Right renal cortex interstitium (tissue), 3 donors: ENCODE results near the gene ABHD17C. TPM values are rescaled to one million over a fixed set of nuclear protein-coding genes. Genes with fewer than 3 reads are reported as not detected.
"Not testable (repeated sequence)": the region's sequence is repeated elsewhere in the genome, so short reads cannot be mapped to it uniquely, and the experiment has no call there.

Source experiments
- DNase-seq, 3 donors: peaks; one replicate each; pipeline ENCODE4 v3.0.0-alpha.2; 2013; ENCODE audit warnings: low read depth in 3 of 3, low spot score in 2 of 3
- polyA plus RNA-seq, 3 donors: library from polyadenylated mRNA; unstranded; fragments of 120-200 nt; gene quantifications; one replicate each; pipeline ENCODE4 v1.2.1, GENCODE V29; 2013; ENCODE audit not compliant: insufficient read length in 3 of 3

ABHD17C gene
- polyA plus RNA-seq, 3 donors, result 34.5 to 38.4 (median 36.3) TPM

DNA sequence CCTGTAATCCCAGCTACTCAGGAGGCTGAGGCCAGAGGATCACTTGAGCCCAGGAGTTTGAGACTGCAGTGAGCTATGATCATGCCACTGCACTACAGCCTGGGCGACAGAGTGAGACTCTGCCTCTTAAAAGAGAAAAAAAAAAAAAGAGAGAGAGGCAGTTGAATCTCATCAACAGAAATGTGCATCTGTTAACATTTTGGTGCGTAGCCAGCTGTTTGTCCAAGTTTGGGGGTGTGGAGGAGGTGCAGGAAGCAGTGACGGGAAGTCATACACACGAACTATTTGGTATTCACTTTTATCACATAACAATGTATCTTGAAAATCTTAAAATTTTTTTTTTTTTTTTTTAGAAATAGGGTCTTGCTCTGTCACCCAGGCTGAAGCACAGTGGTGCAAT, 65.8 kb downstream of the ABHD17C start:
- no peak for DNase-seq

DNA sequence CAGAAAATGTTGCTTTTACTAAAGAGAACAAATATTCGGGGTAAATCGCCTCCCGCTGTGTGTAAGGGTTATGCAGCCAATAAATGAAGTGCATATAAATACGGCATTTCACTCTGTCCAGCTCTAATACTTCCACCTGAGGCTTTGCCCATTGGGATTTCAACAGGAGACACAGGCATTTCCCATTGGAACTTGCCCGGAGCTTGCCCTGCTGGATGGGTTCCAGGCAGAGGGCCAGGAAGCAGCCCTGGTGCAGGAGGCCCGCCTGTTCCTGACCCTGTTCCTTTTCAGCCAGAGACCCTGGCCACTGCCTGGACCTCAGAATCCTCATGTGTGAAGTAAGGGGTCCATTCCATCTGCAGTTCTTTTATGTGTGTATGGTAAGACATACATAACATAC, 66.6 kb downstream of the ABHD17C start:
- DNase-seq, result no peak

GRCh38 chr15:80763235-80763634, 68.1 kb downstream of the ABHD17C start:
- not testable (repeated sequence) for DNase-seq

GRCh38 chr15:80764535-80764934, 69.4 kb downstream of the ABHD17C start:
- DNase-seq, result no peak

- no peak for DNase-seq
Observed at GRCh38 chr15:80766275-80766674, 71.2 kb downstream of the ABHD17C start.

DNA sequence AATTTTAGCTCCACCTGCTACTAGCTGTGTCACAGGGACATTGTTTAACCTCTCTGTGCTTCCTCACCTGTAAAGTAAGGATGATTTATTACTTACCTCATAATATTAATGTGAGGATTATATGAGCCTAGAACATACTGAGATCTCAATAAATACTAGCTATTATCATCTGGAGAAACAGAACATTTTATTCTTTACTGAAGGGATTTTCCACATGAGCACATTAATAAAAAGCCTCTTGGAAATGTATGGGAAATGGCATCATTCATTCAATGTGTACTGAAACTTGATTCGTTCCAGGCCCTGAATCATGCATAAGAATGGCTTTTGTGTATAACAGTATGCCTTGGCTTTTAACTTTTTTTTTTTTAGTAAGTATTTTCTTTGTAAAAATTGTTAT, 73.0 kb downstream of the ABHD17C start:
- no peak for DNase-seq

- no peak for DNase-seq
Observed at GRCh38 chr15:80769153-80769828, 74.2 kb downstream of the ABHD17C start.

DNA sequence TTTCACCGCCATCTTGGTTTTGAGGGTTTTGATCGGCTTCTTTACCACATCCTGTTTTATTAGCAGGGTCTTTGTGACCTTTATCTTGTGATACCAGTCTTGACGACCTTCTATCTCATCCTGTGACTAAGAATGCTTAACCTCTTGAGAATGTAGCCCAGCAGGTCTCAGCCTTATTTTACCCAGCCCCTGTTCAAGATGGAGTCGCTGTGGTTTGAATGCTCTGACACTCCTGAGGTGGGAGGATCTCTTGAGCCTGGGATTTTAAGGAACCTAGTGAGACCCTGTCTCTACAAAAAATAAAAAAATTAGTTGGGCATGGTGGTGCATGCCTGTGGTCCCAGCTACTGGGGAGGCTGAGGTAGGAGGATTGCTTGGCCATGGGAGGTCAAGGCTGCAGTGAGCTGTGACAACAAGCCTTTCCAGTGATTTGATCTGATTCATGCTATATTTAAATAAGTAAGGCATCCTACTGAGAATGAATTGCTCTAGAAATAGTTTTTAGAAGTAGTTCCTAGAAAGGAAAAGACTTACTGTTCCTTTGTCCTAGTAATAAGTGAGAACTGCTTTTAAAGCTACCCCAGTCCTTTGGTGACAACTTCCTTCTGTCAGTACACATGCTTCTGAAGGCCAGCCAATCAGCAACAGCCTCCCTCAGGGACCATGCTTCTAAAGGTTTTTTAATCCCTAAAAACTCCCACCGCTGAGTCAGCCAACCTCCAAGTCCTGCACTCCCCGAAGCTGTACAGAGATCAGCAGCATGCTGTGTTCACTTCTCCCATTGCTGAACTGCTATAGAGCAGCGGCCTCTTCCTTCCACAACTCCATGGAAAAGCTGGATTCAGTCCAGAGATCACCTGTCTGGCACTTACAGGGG, 75.0 kb downstream of the ABHD17C start:
- no peak for DNase-seq

GRCh38 chr15:80773122-80773551, 78.0 kb downstream of the ABHD17C start:
- no peak for DNase-seq

GRCh38 chr15:80773792-80774352, 78.8 kb downstream of the ABHD17C start:
- no peak for DNase-seq

- no peak for DNase-seq
Observed at GRCh38 chr15:80774486-80774885, 79.4 kb downstream of the ABHD17C start.

DNA sequence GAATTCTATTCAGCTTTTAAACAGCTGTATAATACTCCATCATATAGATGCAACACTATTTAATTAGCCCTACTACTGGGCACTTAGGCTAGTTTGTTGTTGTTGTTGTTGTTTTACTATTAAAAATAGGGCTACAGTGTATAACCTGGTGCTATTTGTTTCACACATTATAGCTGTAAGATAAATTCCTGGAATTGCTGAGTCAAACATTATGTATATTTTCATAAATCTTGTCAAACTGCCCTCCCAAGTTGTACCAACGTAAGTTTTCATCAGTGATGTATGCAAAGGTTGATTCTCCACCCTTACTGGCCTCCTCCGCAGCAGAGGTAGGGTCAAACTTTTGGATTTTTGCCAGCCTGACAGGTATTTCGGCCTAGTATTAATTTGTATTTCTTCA, 80.2 kb downstream of the ABHD17C start:
- DNase-seq, result no peak

- peak; percentile 52 to 60 (median 57) for DNase-seq
Observed at GRCh38 chr15:80776420-80777045, 81.4 kb downstream of the ABHD17C start.

DNA sequence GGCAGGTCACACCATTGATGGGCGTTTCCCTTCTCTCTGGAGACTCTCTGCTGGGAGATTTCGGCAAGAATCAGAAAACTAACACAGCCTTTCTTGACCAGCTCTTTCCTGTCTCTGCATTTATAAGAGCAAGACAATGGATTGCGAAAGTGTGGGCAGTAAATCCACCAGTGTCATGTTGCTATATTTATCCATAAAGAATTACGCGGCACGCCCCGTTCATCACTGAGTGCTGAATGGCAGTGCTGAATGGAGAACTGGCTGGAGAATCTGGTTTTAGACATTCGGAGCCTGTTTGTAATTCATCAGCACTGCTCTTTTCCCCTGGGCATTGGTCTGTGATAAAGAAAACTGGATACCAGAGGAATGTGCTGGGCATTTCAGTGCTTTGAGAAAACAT, 82.0 kb downstream of the ABHD17C start:
- no peak for DNase-seq

GRCh38 chr15:80777826-80778620, 82.9 kb downstream of the ABHD17C start:
- no peak for DNase-seq

- no peak for DNase-seq
Observed at GRCh38 chr15:80778621-80778963, 83.5 kb downstream of the ABHD17C start.

GRCh38 chr15:80778964-80779657, 84.0 kb downstream of the ABHD17C start, which contains the start of gene CEMIP:
CEMIP (plus strand) TSS chr15:80779370; CDS start chr15:80873880, 94,510 bp downstream.
- DNase-seq, result peak in 2 of 3 donors; percentile 49 to 57

DNA sequence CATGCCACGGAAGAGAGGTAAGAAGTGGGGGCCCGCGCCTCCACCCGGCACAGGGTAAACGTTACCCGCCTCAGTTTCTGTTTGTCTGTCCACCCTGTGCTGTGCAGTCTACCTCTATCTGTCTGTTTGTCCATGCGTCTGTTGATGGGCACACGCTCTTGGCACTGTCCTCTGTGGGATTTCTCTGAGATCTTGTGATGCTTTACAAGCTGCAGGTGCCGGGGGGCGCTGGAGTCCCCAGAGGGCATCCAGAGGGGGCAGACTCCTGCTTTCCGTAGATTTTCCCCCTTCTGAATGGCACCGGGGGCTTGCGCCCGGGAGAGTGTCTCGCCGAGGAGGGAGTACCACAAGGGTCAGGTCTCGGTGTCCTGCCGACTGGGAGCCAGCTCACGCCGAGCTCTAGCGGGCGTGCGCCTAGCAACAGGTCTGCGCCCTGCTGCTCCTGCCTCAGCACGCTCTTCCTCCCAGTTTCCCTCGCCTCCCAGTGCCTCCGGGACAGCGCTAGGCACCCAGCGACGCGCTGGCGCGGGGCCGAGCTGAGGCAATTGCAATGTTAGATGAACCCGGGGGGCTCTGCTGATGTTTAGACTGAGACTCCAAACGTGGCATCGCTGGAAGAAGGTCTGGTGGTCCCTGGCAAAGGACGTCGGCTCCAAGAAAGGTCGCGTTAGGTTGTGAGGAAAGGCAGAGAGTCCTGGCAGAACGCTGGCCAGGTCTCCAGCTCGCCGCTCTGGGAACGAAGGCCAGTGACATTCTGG, 84.7 kb downstream of the ABHD17C start:
- DNase-seq, result no peak
